Stomach (tissue), 9 donors: Measurements from ENCODE around the gene FLYWCH2. TPM values are rescaled to one million over a fixed set of nuclear protein-coding genes. Genes with fewer than 3 reads are reported as not detected.

Experiments used
- DNase-seq, 2 donors: peaks; one replicate each; pipeline versions ENCODE4 v3.0.0 to v3.0.0-alpha.2; 2013 to 2019
- H3K27ac ChIP-seq, 5 donors: fragments of 200-600 bp in 4 of 5; sonication (generic) in 4 of 5; one replicate each; pipeline ENCODE4 v1.5.1; 2013 to 2019; ENCODE audit warnings: mild to moderate bottlenecking in 1 of 5, moderate library complexity in 1 of 5
- H3K27me3 ChIP-seq, 3 donors: fragments of 200-600 bp; sonication (generic); one replicate each; pipeline ENCODE4 v1.5.1; 2017 to 2019; ENCODE audit warnings: mixed run types in 1 of 3
- H3K36me3 ChIP-seq, 4 donors: fragments of 200-600 bp; sonication (generic); 1 replicate in 3 of 4; 2 replicates in 1 of 4; pipeline ENCODE4 v1.5.1; 2016 to 2019
- H3K4me1 ChIP-seq, 4 donors: fragments of 200-600 bp; sonication (generic); one replicate each; pipeline ENCODE4 v1.5.1; 2016 to 2019
- H3K4me3 ChIP-seq, 4 donors: fragments of 200-600 bp; sonication (generic) in 3 of 4; one replicate each; pipeline ENCODE4 v1.5.1; 2016 to 2019; ENCODE audit warnings: mild to moderate bottlenecking in 1 of 4
- H3K9me3 ChIP-seq, 4 donors: fragments of 200-600 bp; sonication (generic); one replicate each; pipeline ENCODE4 v1.5.1; 2016 to 2019
- CTCF ChIP-seq, 7 experiments: fragments of 450-650 bp in 4 of 7; fragments of 200-600 bp in 3 of 7; sonication (generic) in 3 of 7; IDR thresholded peaks; one replicate each; pipeline ENCODE4 v1.5.1; 2016 to 2019; ENCODE audit warnings: antibody characterized with exemption in 7 of 7, control low read depth in 2 of 7, mild to moderate bottlenecking in 1 of 7
- EP300 ChIP-seq: sonication (generic); formaldehyde crosslinking; IDR thresholded peaks from one replicate; pipeline ENCODE4 v1.6.1; 2017; ENCODE audit warnings: antibody characterized with exemption
- POLR2A ChIP-seq, 4 donors: fragments of 450-650 bp; IDR thresholded peaks; one replicate each; pipeline ENCODE4 v1.6.1; 2016; ENCODE audit warnings: antibody characterized with exemption in 4 of 4, control low read depth in 2 of 4, mild to moderate bottlenecking in 1 of 4, moderate library complexity in 1 of 4
- POLR2AphosphoS5 ChIP-seq, 3 donors: sonication (generic); formaldehyde crosslinking; IDR thresholded peaks; one replicate each; pipeline ENCODE4 v1.6.1; 2016; ENCODE audit warnings: antibody characterized with exemption in 3 of 3
- WGBS, 5 donors: extraction: QIAGEN DNeasy Blood & Tissue Kit in 3 of 5; methylation state at CpG; one replicate each; pipeline versions ENCODE4 v1.1.5 to v1.1.7; 2013 to 2018; 5-methylcytosine and 5-hydroxymethylcytosine counted together
- intact Hi-C: fragments of 100-400 bp; cut with DNase I; formaldehyde crosslinking; loops from one replicate; pipeline ENCODE4 v1.15.1; 2023; ENCODE audit warnings: low total_unique reads
- polyA plus RNA-seq, 3 donors: library from polyadenylated mRNA; stranded (reverse); fragments of 200-250 nt; gene quantifications; one replicate each; pipeline ENCODE4 v1.2.3, GENCODE V29; 2013
- total RNA-seq, 5 donors: library from RNA; depleted of rRNA; stranded (reverse); fragments of >200 nt; gene quantifications; one replicate each; pipeline versions ENCODE4 v1.1.0 to v1.2.3, GENCODE V29; 2014 to 2016
- donor health status: healthy with polysubstance abuse.
- donor health status: Bipolar disorder and iron deficiency.
- donor health status: healthy.

Gene FLYWCH2
- total and polyA plus RNA-seq, 8 donors: 19.6 to 76.4 (median 41.2) TPM

GRCh38 chr16:2866431-2866830 is 16.6 kb upstream of the FLYWCH2 start:
- Histone ChIP-seq H3K27ac (no peak overlapping the region), H3K4me3 (no peak overlapping the region), H3K27me3 (peaks cover 0 to 20% (median 0%) of the 10 kb centered on the region in 3 donors), H3K4me1 (peaks cover 5 to 12% (median 9%) of the 10 kb centered on the region in 4 donors), H3K36me3 (no peaks in the 10 kb centered on the region), H3K9me3 (peaks cover 0 to under 1% (median 0%) of the 10 kb centered on the region in 4 donors)
- DNase-seq: no peak
- TF ChIP-seq EP300 (no peak), POLR2A (IDR thresholded peaks at IDR 0.05) (no peak), POLR2AphosphoS5 (IDR thresholded peaks at IDR 0.05) (no peak), CTCF (IDR thresholded peaks at IDR 0.05) (no peak)
- intact Hi-C loops: loop anchor here (10.0 kb wide), 1 partner anchor 82 kb away; the partner anchor contains the start of gene PRSS33
- WGBS, 5 donors: 51 to 86% (median 60%) methylated on average over 4 of the region's 4 CpGs

- Histone ChIP-seq H3K4me3 (peak overlapping the region; percentile 58 to 73 (median 60)), H3K36me3 (no peaks in the 10 kb centered on the region), H3K27ac (peak overlapping the region; percentile 93 to 95 (median 94)), H3K9me3 (no peaks in the 10 kb centered on the region), H3K27me3 (peaks cover 0 to 19% (median 0%) of the 10 kb centered on the region in 3 donors), H3K4me1 (peaks cover 5 to 12% (median 9%) of the 10 kb centered on the region in 4 donors)
- TF ChIP-seq EP300 (no peak), POLR2A (IDR thresholded peaks at IDR 0.05) (no peak), POLR2AphosphoS5 (IDR thresholded peaks at IDR 0.05) (no peak), CTCF (IDR thresholded peaks at IDR 0.05) (no peak)
- DNase-seq: no peak
- 18 to 52% (median 35%) methylated on average over 8 of the region's 8 CpGs for WGBS, 5 donors
- intact Hi-C loops: loop anchor here (10.0 kb wide), 1 partner anchor 83 kb away; the partner anchor contains the start of gene PRSS33
Observed at GRCh38 chr16:2867661-2867986, 15.4 kb upstream of the FLYWCH2 start.

GRCh38 chr16:2867987-2868789 is 14.8 kb upstream of the FLYWCH2 start:
- no peaks in the 10 kb centered on the region for H3K36me3 ChIP-seq
- peak overlapping the region; percentile 58 to 73 (median 60) for H3K4me3 ChIP-seq
- no peaks in the 10 kb centered on the region for H3K9me3 ChIP-seq
- H3K27ac ChIP-seq: peak overlapping the region; percentile 93 to 95 (median 94)
- 0 to 1% (median 1%) methylated on average over 27 to 45 of the region's 45 CpGs for WGBS, 5 donors
- H3K4me1 ChIP-seq: peaks cover 5 to 12% (median 9%) of the 10 kb centered on the region in 4 donors
- no peak for TF ChIP-seq EP300
- peak in 5 of 7 experiments; percentile 94 to 99 (median 97) for TF ChIP-seq CTCF (IDR thresholded peaks at IDR 0.05)
- TF ChIP-seq POLR2AphosphoS5 (IDR thresholded peaks at IDR 0.05): peak; percentile 42 to 68 (median 55)
- TF ChIP-seq POLR2A (IDR thresholded peaks at IDR 0.05): peak in 1 of 4 donors; percentile 14
- H3K27me3 ChIP-seq: peaks cover 0 to 14% (median 0%) of the 10 kb centered on the region in 3 donors
- intact Hi-C loops: loop anchor here (10.0 kb wide), 1 partner anchor 83 kb away; the partner anchor contains the start of gene PRSS33
- peak; percentile 96 to 97 for DNase-seq

- intact Hi-C loops: loop anchor here (5.0 kb wide), 1 partner anchor 50 kb away; no protein-coding TSS in a partner anchor
- Histone ChIP-seq H3K27ac (no peak overlapping the region), H3K4me3 (no peak overlapping the region), H3K9me3 (no peaks in the 10 kb centered on the region), H3K36me3 (no peaks in the 10 kb centered on the region), H3K4me1 (peaks cover 10 to 26% (median 20%) of the 10 kb centered on the region in 4 donors), H3K27me3 (peaks cover 0 to 4% (median 0%) of the 10 kb centered on the region in 3 donors)
- no peak for DNase-seq
- no peak for TF ChIP-seq EP300
- TF ChIP-seq POLR2AphosphoS5 (IDR thresholded peaks at IDR 0.05): no peak
- no peak for TF ChIP-seq POLR2A (IDR thresholded peaks at IDR 0.05)
- TF ChIP-seq CTCF (IDR thresholded peaks at IDR 0.05): no peak
- WGBS, 5 donors: 75 to 94% (median 83%) methylated on average over 1 to 6 of the region's 6 CpGs
Observed at GRCh38 chr16:2871926-2872325, 11.1 kb upstream of the FLYWCH2 start.
